GM21447 (cell line): ENCODE results near the gene FCRL2.

Experiments used
- ATAC-seq: cut with Tn5 transposase; IDR thresholded peaks from one replicate; pipeline ENCODE4 v1.9.1; 2021; ENCODE audit not compliant: unreplicated experiment

Gene FCRL2, protein sequence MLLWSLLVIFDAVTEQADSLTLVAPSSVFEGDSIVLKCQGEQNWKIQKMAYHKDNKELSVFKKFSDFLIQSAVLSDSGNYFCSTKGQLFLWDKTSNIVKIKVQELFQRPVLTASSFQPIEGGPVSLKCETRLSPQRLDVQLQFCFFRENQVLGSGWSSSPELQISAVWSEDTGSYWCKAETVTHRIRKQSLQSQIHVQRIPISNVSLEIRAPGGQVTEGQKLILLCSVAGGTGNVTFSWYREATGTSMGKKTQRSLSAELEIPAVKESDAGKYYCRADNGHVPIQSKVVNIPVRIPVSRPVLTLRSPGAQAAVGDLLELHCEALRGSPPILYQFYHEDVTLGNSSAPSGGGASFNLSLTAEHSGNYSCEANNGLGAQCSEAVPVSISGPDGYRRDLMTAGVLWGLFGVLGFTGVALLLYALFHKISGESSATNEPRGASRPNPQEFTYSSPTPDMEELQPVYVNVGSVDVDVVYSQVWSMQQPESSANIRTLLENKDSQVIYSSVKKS

DNA sequence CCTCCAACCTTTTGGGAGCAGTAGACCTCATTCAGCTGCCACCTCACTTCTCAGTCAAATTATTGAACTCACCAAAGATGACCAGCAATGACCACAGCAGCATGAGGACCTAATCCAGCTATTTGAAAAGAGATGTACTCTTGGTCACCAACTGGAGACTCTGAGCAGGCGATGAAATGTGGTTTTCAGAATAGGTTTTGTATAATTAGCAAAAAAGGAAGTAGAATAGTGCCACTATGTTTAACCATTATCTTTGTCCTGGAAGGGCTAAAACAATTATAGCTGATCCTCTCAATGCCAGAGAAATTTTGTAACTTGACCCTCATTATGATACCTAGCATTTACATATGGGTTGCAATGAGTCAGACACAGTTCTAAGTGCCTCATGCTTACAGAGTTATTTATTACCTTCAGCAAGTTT lies at the start of gene FCRL2:
TSS of gene FCRL2 (minus strand) at position 162 of the 421 bp plus-strand sequence. CDS start at position 103, 59 bp downstream.
- ATAC-seq = peak; percentile 62

GRCh38 chr1:157820299-157820698 lies 43.4 kb upstream of the FCRL2 start:
- no peak for ATAC-seq

DNA sequence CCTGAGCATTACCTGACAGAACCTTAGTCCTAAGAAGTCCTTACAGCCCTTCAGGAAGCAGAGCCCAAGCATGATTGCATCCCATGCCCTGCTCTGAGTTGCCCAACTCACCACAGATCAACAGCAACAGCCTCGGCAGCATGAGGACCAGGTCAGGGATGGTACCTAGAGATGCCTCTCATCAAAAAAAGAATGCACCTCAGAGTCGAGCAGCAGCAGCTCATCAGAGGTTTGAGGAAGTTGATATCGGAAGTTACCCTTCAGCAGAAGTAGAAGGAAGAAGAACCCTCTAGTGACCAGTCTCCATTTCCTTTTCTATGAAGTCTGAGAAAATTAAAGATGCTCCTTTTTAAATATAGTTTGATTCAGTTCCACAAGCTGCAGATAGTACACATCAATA lies 43.0 kb upstream of the FCRL2 start, which contains the start of gene FCRL1:
TSS of gene FCRL1 (minus strand) at position 225 of the 400 bp plus-strand sequence. CDS start at position 142, 83 bp downstream.
- ATAC-seq = no peak

- no peak for ATAC-seq
These were observed 42.3 kb upstream of the FCRL2 start for GRCh38 chr1:157819215-157819614.

- no peak for ATAC-seq
These were observed 36.3 kb upstream of the FCRL2 start for GRCh38 chr1:157813269-157813668.

DNA sequence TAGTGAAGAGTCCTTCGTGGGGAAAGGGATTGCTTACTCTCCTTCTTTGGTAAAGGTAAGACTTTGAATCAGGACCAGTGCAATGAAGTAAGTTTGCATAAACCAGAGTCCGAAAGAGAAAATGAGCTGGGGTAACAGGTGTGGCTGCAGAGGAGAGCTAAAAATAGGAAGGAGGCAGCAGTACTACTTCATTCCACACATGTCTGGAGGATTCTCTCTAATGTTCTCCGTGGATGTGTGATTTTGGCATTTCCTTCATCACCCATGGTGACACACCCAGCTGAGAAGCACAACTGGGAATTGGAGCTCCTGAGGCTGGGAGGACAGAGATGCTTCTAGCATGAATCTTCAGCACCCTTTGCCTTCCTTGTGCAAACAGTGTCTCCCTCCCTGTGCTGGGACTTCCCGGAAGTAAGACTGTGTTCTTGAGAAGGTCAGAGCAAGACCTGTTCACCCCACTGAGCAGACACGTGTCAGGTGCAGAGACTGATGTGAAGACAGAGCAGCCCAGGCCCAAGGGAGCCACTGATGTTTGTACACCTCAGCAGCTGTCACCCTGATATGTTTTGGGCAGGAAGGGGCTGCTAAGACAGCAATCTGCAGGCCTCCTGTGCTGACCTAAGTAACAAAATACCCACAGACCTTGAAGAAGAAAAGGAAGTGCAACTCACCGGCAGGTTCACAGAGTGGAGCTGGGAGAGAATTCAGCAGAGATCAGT lies 29.7 kb upstream of the FCRL2 start:
- ATAC-seq = peak; percentile 97

DNA sequence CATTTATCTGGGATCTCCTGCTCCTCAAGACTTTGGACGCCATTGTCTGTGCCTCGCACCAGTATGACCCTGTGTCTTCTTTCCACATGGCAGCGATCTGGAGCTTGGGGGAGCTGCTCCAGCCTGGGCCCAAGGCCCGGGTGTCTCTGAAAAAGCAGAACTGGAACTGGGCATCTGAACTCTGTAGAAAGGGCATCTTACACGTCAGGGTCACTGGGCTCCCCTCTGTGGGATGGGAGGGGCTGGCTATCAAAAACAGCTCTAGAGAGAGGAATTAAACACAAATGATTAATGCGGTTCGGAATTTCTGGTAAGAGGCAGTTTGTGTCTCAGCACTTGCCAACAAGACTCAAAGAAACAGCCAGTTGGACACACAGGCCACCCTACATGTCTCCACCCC lies 26.9 kb upstream of the FCRL2 start:
- ATAC-seq = no peak

GRCh38 chr1:157799996-157800395 lies 23.1 kb upstream of the FCRL2 start:
- ATAC-seq = no peak

DNA sequence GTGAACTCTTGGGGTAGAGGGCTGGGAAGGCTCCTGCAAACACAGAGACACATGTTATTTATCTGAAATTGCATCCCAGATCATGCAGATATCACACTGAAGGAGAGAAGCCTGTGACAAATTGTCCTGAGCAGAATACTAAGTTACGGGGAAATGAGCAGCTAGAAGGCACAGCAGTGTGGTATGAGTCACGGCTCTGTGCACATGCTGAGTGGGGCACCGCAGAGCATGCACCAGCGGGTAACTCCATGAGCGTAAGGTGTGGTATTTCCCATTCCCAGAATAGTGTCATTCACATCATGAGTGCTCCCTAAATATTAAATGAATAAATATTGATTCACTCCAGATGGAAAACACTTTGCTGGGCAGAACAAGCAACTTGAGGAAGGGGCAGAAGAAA lies 21.3 kb upstream of the FCRL2 start:
- ATAC-seq = no peak

- ATAC-seq = no peak
These were observed 8.3 kb upstream of the FCRL2 start for GRCh38 chr1:157785248-157785647.

- no peak for ATAC-seq
These were observed 7.9 kb upstream of the FCRL2 start for GRCh38 chr1:157784801-157785200.

- ATAC-seq = no peak
These were observed 6.0 kb upstream of the FCRL2 start for GRCh38 chr1:157782931-157783330.

GRCh38 chr1:157781048-157781447 lies 4.1 kb upstream of the FCRL2 start:
- peak; percentile 53 for ATAC-seq

- no peak for ATAC-seq
These were observed 1.6 kb downstream of the FCRL2 start for GRCh38 chr1:157775101-157775870.

GRCh38 chr1:157774412-157774811 lies 2.5 kb downstream of the FCRL2 start:
- ATAC-seq = no peak

DNA sequence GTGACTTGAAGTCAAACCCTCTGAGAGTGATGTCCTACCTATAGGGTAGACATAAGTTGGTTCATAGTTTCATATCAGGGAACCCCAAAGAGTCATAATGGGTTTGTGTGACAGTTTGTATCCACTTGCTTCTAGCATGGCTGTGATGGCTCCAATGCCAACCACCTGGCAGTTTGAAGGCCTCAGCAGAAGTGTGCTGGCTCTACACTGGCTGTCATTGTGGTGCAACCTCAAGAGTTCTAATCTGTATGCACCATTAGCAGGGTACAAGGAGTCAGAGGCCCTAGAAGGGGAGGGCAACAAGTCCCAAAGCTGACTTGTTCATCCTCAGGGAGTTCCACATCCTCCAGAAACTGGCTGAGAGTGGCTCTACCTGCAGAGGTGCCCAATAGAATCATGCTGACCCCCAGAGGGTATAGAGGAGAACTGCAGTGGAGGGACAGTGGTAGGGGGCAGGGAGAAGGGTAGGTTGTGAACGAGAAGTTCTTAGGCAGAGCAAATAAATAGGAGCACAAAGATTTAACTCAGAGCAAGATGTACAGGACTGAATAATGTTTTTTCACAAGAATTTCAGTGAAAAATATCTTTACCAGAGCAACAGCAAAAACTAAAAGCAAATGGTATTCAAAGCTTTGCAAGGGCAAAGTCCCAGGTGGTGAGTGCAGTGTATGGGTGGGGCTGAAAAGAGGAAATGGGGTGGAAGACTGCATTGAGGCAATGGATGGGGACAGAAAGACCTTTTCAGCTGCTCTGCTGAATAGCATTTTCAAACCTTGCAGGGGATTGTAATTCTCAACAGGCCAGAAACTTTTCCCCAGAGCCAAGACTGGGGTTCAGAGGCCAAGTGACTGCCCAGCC lies 3.2 kb downstream of the FCRL2 start:
- peak; percentile 56 for ATAC-seq

DNA sequence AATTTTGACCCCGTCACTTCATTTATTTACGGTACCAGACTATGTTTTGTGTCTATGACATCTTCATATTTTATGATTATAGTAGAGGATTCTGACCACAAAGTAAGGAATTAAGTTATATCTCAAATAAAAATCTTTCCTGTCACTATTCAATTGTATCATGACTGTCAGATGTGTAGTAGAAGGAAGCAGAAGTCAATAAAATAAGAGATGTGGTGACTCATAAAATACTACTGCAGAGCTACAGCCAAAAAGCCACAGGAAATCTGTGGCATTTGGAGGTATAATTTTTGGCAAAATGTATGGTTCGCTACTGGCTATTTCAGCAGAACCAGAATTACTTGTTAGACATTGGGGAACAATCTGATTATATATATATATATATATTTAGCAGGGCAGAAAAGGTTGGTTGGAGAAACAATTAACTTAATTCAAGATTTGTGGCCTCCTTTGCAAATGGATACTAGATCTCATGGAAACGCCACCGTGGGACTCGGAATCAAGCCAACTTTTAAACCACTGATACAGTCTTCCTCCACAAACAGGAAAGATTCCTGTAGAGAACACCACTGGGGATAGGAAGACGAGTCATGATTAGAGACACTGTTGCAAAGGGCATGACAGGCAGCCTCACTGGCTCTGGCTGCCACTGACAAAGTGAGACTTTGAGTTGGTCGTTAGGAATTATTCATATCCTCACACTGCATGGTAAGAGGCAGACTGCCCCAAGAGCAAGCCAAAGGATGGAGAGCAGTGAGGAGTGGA lies 5.1 kb downstream of the FCRL2 start:
- ATAC-seq = no peak

DNA sequence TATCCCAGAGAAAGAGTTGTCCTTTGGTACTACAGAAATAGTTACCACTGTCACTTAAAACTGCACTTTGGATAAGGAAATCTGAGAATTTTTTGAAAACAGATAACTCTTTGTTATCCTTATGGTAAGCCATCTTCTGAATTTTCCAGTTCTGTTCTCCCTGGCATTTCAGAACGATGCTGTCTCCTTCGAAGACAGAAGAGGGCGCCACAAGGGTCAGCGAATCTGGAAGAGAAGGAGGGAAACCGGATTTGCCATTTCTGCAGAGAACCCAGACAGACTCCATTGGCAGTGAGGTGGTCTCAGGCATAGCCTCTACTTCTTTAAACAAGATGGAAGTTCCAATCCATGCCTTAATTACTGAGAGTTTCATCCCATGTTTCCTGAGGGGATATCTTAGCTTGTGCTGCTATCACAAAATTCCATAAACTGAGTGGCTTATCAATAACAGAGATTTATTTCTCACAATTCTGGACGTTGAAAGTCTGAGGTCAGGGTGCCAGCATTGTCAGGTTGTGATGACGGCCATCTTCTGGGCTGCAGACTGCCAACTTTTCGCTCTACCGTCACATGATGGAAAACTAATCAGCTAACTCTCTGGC lies 6.4 kb downstream of the FCRL2 start:
- no peak for ATAC-seq

DNA sequence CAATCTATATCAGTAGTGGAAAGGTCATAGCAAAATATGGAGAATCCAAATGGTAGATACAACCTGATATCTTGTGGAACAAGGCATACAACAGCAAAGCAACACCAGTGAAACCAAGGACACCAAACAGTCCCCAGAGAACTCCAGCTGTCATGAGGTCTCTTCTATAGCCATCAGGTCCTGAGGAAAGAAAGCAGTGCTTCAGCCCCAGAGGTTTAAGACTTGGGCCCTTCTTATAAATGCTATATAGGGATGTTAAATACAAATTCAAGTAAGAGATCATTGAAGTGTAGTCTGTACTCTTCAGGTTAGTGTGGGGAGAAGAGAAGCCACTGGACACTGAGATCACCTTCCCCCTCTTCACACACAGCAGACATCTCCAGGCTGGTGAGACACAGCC lies 10.1 kb downstream of the FCRL2 start:
- ATAC-seq = no peak
